D721Med (cell line): Measurements from ENCODE around the gene FOXRED1.

ENCODE experiments used
- DNase-seq: peaks from one replicate; pipeline ENCODE4 v3.0.0; 2011; ENCODE audit warnings: low spot score; ENCODE audit not compliant: insufficient read length
- FAIRE-seq: peaks from 2 replicates; lab custom pipeline; 2011; peaks lifted over from hg19 to GRCh38; lab: Jason Lieb, UNC
- CTCF ChIP-seq: IDR thresholded peaks from 2 replicates; pipeline ENCODE4 v1.5.1; 2012; ENCODE audit warnings: mild to moderate bottlenecking, control low read depth; ENCODE audit not compliant: insufficient read depth; ENCODE audit errors: missing control alignments

The FOXRED1 gene

GRCh38 chr11:126282736-126283591 is 14.0 kb downstream of the FOXRED1 start, which contains the start of gene TIRAP:
Gene TIRAP, plus strand, starts transcription at chr11:126283093. Its CDS starts 7,802 bp downstream, at chr11:126290895.
- no peak for TF ChIP-seq CTCF
- FAIRE-seq = no peak
- DNase-seq = peak; percentile 41

GRCh38 chr11:126284829-126285228 is 15.9 kb downstream of the FOXRED1 start:
- no peak for FAIRE-seq
- DNase-seq = no peak
- no peak for TF ChIP-seq CTCF

GRCh38 chr11:126288237-126288636 is 19.3 kb downstream of the FOXRED1 start:
- no peak for FAIRE-seq
- no peak for TF ChIP-seq CTCF

GRCh38 chr11:126290887-126291286 is 21.9 kb downstream of the FOXRED1 start:
- FAIRE-seq = no peak

More at GRCh38 chr11:126288237-126288636, 19.3 kb downstream of the FOXRED1 start:
- no peak for DNase-seq

GRCh38 chr11:126293726-126294125 is 24.8 kb downstream of the FOXRED1 start:
- no peak for FAIRE-seq
- no peak for DNase-seq
- no peak for TF ChIP-seq CTCF

More at GRCh38 chr11:126290887-126291286, 21.9 kb downstream of the FOXRED1 start:
- DNase-seq = no peak
- no peak for TF ChIP-seq CTCF

- FAIRE-seq (no peak), DNase-seq (no peak)
- TF ChIP-seq CTCF = no peak
These were observed 28.1 kb downstream of the FOXRED1 start for GRCh38 chr11:126297004-126297403.
